ENCODE results near the gene DNASE1.
"Not testable (repeated sequence)": the region's sequence is repeated elsewhere in the genome, so short reads cannot be mapped to it uniquely, and the experiment has no call there.

DNASE1 gene

DNA sequence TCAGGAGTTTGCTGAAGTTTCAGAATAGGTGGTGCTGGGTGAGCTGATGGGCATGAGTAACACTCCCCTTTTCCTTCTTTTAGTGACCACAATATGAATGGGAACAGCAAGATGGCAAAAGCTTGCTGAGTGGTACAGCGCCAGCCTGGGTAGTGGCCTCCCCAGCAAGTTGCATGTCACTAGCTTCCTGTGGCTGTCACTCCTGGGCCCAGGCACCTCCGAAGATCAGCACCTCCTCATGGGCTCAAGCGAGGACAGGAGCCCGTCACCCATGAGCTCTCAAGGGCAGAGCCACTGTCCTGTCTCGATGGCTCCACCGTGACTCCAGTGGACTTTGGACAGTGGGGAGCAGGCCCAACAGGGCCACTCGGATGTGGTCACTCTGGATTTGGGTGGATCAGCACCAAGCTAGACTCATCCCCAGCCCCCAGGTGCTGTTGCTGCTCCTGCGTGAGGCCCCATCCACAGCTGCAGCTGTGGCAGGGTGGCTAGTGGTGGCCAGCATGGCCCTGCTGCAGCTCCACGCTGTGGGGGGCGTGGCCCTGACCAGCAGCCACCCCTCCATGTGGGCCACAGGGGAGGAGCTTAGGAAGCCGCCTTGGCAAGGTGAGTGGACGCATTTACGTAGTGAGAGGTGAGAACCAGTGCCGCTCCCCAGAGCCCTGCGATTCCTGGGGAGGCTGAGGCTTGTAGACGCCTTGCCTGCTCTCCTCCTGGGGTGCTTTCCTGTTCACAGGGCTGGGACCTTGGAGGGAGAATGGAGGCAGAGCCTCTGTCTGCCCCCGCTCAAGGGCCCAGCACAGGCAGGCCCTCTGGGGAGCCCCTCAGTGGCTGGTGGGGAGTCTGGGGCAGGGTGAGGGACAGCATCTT lies 13.6 kb upstream of the DNASE1 start:
- DNase-seq (ENCODE audit: low read depth in 2 of 2) = no peak

GRCh38 chr16:3641801-3642396 lies 12.6 kb upstream of the DNASE1 start:
- no peak for DNase-seq (ENCODE audit: low read depth in 2 of 2)

- DNase-seq (ENCODE audit: low read depth in 2 of 2) = no peak
Measured at GRCh38 chr16:3642397-3643094, 11.9 kb upstream of the DNASE1 start.

GRCh38 chr16:3643095-3643730 lies 11.3 kb upstream of the DNASE1 start:
- no peak for DNase-seq (ENCODE audit: low read depth in 2 of 2)

DNA sequence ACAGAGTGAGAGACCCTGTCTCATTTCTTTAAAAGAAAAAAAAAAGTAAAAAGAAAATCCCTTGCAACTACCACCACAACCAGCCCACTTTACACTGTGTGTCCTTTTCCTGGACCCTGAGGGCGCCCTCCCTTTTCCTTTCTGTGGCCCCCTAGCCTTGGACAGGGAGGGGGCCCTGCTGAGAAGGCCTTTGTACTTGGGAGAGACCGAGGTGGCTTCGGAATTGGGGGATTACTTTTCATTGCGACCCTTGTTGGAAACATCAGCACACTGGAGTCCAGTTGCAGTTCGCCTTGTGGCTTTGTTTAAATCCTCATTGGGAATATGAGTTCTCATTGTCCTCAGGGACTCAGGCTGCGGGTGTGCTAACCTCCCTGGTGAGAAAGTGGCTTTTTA lies 9.4 kb upstream of the DNASE1 start:
- DNase-seq (ENCODE audit: low read depth in 2 of 2) = no peak

DNA sequence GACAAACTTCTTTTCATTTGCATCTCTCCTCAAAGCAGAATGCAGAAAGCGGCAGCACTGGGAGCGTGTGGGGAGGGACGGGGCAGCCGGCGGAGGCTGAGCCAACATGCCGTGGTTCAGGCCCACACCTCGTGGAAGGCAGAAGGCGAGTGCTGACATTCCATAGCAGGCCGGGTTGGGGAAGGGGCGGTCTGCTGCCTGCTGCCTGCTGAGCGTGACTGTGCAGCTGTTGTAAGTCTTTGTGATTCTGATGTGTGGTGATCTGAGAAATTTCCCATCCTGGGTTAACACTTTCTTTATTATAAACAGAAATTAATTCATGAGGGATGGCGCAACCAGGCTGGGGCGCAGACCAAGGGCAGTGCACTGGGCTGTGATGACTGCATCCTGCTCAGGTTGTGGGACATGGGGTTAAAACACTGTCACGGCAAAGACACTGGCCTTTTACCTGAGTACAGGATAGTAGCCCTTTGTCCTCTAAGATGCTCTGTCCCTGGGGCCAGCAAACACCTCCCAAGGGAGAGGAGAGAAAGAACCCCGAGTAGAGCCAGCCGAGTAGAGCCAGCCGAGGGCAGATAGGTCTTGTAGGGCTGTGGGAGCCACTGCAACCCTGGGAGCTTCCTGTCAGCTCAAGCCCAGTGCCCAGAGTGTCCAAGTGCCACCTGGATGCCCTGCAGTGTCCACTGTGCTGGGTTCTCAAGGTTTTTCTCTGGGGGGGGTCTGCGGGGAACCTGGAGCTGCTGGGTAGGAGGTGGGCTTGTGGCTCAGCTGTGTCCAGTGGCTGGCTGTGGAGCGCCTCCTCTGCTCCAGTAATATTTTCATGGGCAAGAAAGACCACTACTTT lies 8.8 kb upstream of the DNASE1 start:
- DNase-seq (ENCODE audit: low read depth in 2 of 2) = no peak

GRCh38 chr16:3646348-3646920 lies 8.1 kb upstream of the DNASE1 start:
- no peak for DNase-seq (ENCODE audit: low read depth in 2 of 2)

DNA sequence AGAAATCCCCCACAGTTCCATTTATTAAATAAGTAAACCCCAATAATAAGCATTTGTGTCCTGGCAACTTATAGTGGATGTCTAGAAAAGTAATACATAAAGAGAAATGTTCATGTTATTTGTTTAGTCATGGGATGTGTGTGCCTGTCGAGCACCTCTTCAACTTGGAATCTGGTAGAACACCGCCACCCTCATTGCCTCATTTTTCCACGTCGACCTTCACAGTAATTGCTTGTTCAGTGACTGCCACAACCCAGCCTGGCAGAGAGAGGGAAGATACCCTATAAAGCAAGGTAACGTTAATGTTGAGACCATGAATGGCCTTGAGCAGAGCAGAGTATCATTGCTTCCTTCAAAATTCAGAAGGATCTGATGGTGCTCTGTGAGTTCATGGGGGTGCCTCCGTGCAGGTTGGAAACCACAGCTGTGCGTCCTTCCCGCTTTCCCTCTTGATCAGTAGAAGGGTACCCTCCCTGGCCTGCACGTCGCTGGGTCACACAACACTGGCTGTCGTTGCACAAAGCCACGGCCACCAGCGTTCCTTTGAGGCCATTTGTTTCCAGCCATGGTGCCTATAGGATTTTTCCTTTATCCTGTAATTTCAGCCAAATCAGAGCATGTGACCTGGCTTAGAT lies 3.7 kb upstream of the DNASE1 start:
- DNase-seq (ENCODE audit: low read depth in 2 of 2) = no peak

DNA sequence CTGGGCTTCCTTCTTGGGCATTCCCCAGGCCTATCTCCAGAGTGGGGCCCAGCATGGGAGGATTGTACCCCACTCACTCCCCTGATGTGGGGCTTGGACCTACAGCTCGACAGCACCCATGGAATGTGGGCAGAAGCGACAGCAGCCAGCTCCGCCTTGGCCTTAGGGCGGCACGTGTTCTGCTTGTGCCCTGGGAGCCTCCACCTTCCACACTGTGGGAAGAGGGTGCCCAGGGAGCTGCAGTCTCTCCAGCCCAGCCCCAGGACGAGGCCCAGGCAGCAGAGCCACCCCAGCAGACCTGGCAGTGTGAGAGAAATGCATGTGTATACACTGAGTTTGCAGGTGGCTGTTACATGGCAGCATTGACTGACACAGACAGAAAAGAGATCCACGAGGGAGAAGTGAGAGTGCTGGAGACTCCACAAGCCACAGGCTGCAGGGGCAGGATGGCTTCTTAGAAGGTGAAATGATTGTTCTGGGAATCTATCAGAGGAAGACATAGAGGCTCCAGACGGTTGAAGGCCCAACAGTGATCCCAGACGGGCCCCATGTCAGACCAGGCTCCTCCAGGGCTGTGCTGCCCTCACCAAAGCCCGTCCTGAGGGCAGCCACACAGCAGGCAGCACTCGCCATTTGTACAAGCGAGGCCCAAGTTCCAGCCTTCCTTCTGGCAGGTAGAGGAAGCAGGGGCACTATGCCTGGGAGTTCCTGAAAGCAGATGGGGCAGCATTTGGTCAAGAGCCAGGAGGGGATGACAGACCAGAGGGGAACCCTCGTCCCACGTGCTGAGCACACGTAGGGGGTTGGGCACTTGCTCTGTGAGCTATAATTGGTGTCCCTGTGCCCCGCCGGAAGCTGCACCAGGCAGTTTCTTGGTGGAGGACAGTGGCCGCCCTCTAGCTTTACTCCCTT lies 2.8 kb upstream of the DNASE1 start:
- no peak for DNase-seq (ENCODE audit: low read depth in 2 of 2)

GRCh38 chr16:3652373-3653195 lies 1.9 kb upstream of the DNASE1 start:
- no peak for DNase-seq (ENCODE audit: low read depth in 2 of 2)

GRCh38 chr16:3655030-3655395 lies 522 bp downstream of the DNASE1 start:
- no peak for DNase-seq (ENCODE audit: low read depth in 2 of 2)

- DNase-seq (ENCODE audit: low read depth in 2 of 2) = no peak
Measured at GRCh38 chr16:3655396-3656159, 1.1 kb downstream of the DNASE1 start.

- DNase-seq (ENCODE audit: low read depth in 2 of 2) = not testable (repeated sequence)
Measured at GRCh38 chr16:3656160-3656490, 1.6 kb downstream of the DNASE1 start.

DNA sequence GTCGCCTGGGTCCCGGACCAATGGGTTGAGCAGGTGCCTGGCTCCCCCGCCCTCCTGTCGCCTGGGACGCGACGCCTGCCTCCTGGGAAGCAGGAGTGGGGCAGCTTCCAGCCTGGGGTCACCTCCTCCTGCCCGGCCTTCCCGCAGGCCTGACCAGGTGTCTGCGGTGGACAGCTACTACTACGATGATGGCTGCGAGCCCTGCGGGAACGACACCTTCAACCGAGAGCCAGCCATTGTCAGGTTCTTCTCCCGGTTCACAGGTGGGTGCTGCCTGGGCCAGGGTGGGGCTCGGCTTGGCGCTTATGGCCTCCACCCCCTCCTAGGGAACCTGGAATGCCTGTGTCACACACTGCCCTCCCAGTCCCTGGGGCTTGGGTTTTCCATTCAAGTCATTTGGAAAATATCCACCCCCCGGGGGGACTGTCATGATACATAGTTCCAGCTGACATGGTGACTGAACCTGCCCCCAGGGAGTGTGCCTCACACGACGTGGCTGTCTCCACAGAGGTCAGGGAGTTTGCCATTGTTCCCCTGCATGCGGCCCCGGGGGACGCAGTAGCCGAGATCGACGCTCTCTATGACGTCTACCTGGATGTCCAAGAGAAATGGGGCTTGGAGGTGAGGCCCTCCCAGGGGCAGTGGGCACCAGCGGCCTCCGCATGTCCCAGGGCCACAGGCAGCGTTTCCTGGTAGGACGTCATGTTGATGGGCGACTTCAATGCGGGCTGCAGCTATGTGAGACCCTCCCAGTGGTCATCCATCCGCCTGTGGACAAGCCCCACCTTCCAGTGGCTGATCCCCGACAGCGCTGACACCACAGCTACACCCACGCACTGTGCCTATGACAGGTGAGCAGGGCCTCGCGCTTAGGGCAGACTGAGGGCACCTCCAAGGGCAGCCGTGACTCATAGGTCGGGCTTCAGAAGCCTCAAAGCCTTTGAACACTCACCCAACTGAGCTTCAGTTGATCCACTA lies 2.3 kb downstream of the DNASE1 start:
- peak in 1 of 2 donors; percentile 21 for DNase-seq (ENCODE audit: low read depth in 2 of 2)

GRCh38 chr16:3659251-3659650 lies 4.8 kb downstream of the DNASE1 start:
- DNase-seq (ENCODE audit: low read depth in 2 of 2) = no peak

DNA sequence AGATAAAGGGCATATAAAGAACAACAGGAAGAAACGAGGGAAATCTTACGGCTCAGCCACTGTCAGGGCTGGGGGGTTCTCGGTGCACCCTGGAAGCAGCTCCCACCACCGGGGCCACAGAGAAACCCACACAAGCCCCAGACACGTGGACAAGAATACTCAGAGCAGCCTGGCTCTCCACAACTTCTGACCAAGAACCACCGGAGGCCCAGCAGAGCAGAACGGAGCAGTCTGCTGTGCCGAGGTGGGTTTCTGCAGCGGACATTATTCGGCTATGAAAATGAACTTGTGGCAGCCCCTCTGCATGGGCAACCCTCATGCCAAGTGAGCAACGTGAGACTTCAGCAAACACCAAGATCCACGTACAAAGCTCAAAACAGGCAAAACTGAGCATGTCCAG lies 6.8 kb downstream of the DNASE1 start:
- DNase-seq (ENCODE audit: low read depth in 2 of 2) = no peak

DNA sequence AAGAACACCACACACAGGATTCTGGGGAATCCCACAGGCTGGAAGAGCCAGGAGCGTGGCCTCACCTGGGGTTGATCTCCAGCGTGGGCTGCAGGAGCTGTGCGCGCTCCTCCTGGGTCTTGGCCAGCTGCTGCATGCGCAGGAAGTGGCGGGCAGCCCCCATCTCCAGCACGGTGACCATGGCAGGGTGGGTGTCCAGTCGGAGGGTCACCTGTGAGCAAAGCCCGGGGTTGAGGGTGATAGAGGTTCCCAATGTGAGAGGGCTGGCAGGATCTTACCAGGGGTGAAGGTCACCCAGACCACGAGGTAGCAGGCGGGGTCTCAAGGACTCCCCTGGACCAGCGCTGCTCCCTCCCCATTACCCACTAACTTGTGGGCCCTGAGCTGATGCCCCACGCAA lies 7.4 kb downstream of the DNASE1 start:
- DNase-seq (ENCODE audit: low read depth in 2 of 2) = no peak
